ENCODE results near the gene CDH22. TPM values are rescaled to one million over a fixed set of nuclear protein-coding genes. Genes with fewer than 3 reads are reported as not detected.

CDH22 gene
- total and polyA plus RNA-seq, 9 of the 15 experiments (the other 6 are each of a cell fraction or from before 2014, with no cell fraction given) = 0.07 to 0.08 TPM; not detected in 7

- no peak for TF ChIP-seq PYGO2 (tag; IDR thresholded peaks at IDR 0.05)
- no peak for TF ChIP-seq KDM4B (IDR thresholded peaks at IDR 0.05; ENCODE audit: borderline replicate concordance in 2 of 2, low read depth in 1 of 2)
- no peak for TF ChIP-seq E2F3 (CRISPR knock-in tag; IDR thresholded peaks at IDR 0.05)
- TF ChIP-seq TCF3 (CRISPR knock-in tag; IDR thresholded peaks at IDR 0.05) = no peak
- no peak for TF ChIP-seq EP300 (IDR thresholded peaks at IDR 0.05; ENCODE audit: low read length)
- no peak for TF ChIP-seq NFRKB (IDR thresholded peaks at IDR 0.05; ENCODE audit: low read depth)
These were observed 68.2 kb downstream of the CDH22 start (continued) for GRCh38 chr20:46240065-46240464.

- 0 out of 2 replicates have a peak, but pooled peaks cover 19% of the 10 kb centered on the region for H4K20me1 ChIP-seq (replicated peaks; ENCODE audit: control insufficient read depth, insufficient read depth, low read length)
- DNase-seq (ENCODE audit: extremely low read depth in 1 of 4, low spot score in 3 of 4) (no peak), FAIRE-seq (no peak), ATAC-seq (no peak)
- CTCF ChIA-PET (ENCODE audit: low intra/inter-chr PET ratio) = no interaction called here
- H3K4me2 ChIP-seq (ENCODE audit: insufficient read depth, low read length) = no peak overlapping the region
- intact Hi-C loops (cut with micrococcal nuclease) = no loop called here
- H3K4me3 ChIP-seq = no peak overlapping the region
- TF ChIP-seq ARNT (IDR thresholded peaks at IDR 0.05) (no peak), BCOR (IDR thresholded peaks at IDR 0.05) (peak; percentile 52; the same call in 1 of the 2 replicates), RBM25 (IDR thresholded peaks at IDR 0.05; ENCODE audit: low read depth, low read length, severe bottlenecking) (peak; percentile 48)
- no peaks in the 10 kb centered on the region for H3K79me2 ChIP-seq (ENCODE audit: control insufficient read depth, insufficient read depth, low read length)
- no peak overlapping the region for H3K9ac ChIP-seq (ENCODE audit: insufficient read depth in 1 of 2, low read depth in 2 of 2, low read length in 2 of 2)
- H2AFZ ChIP-seq (ENCODE audit: low read depth, low read length) = no peak overlapping the region
- POLR2A ChIA-PET = interaction anchor here (0.7 kb wide), 1 partner anchor 12 kb away, joined by 4 read pairs; no protein-coding TSS in a partner anchor
- no TSS peak for BruUV-seq (replicated peaks)
- H3K9me3 ChIP-seq (replicated peaks; ENCODE audit: control insufficient read depth, insufficient read depth, low read depth, low read length) = no peaks in the 10 kb centered on the region
- H3K27ac ChIP-seq (ENCODE audit: extremely low read depth, low read depth, low read length) = no peak overlapping the region
- peaks cover 0 to 40% of the 10 kb centered on the region in 2 experiments; a peak in 2 of 5 replicates for H3K27me3 ChIP-seq (ENCODE audit: control insufficient read depth in 2 of 2, insufficient read depth in 2 of 2, low read length in 2 of 2)
- no peaks in the 10 kb centered on the region for H3K4me1 ChIP-seq (replicated peaks in 1 of 2; ENCODE audit: control insufficient read depth in 2 of 2, insufficient read depth in 2 of 2, low read length in 2 of 2)
- no peaks in the 10 kb centered on the region for H3K9me1 ChIP-seq (ENCODE audit: control insufficient read depth, insufficient read depth, low read length)
- in situ Hi-C loops (cut with MboI) = no loop called here
- no peaks in the 10 kb centered on the region for H3K36me3 ChIP-seq (ENCODE audit: control insufficient read depth, insufficient read depth, low read length)
- 0% methylated on average over 1 of the region's 1 CpG for WGBS (ENCODE audit: insufficient coverage, low coverage, missing lambda C conversion rate)
These were observed 70.6 kb downstream of the CDH22 start for GRCh38 chr20:46237736-46238135.
